ENCODE data around the gene OTOP1.

The OTOP1 gene

DNA sequence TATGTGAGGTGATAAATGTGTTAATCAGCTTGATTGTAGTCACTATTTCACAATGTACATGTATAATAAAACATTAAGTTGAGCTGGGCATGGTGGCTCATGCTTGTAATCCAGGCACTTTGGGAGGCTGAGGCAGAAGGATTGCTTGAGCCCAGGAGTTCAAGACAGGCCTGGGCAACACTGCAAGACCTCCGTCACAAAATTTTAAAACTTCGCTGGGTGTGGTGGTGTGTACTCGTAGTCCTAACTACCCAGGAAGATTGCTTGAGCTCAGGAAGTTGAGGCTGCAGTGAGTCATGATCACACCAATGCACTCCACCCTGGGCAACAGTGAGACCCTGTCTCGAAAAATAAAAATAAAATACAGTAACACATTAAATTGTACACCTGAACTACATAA lies 43.1 kb upstream of the OTOP1 start:
- no peak for TF ChIP-seq EZH2phosphoT487 (IDR thresholded peaks at IDR 0.05; ENCODE audit: low read depth)
- TF ChIP-seq, protein P1, sequence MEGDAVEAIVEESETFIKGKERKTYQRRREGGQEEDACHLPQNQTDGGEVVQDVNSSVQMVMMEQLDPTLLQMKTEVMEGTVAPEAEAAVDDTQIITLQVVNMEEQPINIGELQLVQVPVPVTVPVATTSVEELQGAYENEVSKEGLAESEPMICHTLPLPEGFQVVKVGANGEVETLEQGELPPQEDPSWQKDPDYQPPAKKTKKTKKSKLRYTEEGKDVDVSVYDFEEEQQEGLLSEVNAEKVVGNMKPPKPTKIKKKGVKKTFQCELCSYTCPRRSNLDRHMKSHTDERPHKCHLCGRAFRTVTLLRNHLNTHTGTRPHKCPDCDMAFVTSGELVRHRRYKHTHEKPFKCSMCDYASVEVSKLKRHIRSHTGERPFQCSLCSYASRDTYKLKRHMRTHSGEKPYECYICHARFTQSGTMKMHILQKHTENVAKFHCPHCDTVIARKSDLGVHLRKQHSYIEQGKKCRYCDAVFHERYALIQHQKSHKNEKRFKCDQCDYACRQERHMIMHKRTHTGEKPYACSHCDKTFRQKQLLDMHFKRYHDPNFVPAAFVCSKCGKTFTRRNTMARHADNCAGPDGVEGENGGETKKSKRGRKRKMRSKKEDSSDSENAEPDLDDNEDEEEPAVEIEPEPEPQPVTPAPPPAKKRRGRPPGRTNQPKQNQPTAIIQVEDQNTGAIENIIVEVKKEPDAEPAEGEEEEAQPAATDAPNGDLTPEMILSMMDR (IDR thresholded peaks at IDR 0.05; ENCODE audit: low read depth, low read length): no peak
- peaks cover 67% of the 10 kb centered on the region for H3K36me3 ChIP-seq (replicated peaks; ENCODE audit: low read depth, low read length)

DNA sequence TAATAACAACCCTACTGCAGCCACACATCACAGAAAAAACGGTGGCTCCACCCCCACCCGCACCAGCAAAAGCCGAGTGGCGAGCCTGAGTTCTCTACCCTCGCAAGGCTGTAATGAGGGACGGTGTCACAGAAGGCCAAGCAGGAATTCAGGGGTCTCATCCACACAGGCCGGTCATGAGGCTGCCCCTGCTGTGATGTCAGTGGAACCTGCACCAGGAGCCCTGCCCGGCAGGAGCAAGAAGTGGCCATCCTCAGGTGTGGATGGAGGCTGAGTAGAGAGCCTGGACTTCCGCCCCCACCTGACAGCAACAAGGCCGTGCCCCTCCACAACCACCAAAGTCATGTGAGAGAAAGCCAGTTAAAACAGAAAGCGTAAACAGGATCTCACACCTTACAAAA lies 42.6 kb upstream of the OTOP1 start:
- Histone ChIP-seq H3K4me2 (ENCODE audit: low read length) (no peak overlapping the region), H3K79me2 (ENCODE audit: low read length) (no peaks in the 10 kb centered on the region), H3K9ac (ENCODE audit: low read length) (no peak overlapping the region), H2AFZ (ENCODE audit: low read depth, low read length) (no peak overlapping the region), H3K27ac (ENCODE audit: low read length) (0 out of 2 replicates have a peak overlapping the region, but pooled peaks have one; percentile 17), H3K27me3 (ENCODE audit: low read depth, low read length) (no peaks in the 10 kb centered on the region), H4K20me1 (ENCODE audit: insufficient read depth, low read length) (no peaks in the 10 kb centered on the region), H3K4me1 (ENCODE audit: low read length) (peaks cover 29% of the 10 kb centered on the region), H3K36me3 (replicated peaks; ENCODE audit: low read depth, low read length) (peaks cover 62% of the 10 kb centered on the region), H3K9me3 (ENCODE audit: insufficient read depth, low read length) (no peaks in the 10 kb centered on the region), H3K4me3 (ENCODE audit: low read length) (no peak overlapping the region)
- TF ChIP-seq, protein P1 (IDR thresholded peaks at IDR 0.05; ENCODE audit: low read depth, low read length): no peak
- no peak for TF ChIP-seq EZH2phosphoT487 (IDR thresholded peaks at IDR 0.05; ENCODE audit: low read depth)

More for the DNA sequence above, 43.1 kb upstream of the OTOP1 start:
- Histone ChIP-seq H3K4me3 (ENCODE audit: low read length) (no peak overlapping the region), H3K27me3 (ENCODE audit: low read depth, low read length) (no peaks in the 10 kb centered on the region), H2AFZ (ENCODE audit: low read depth, low read length) (no peak overlapping the region), H3K4me2 (ENCODE audit: low read length) (no peak overlapping the region), H3K9me3 (ENCODE audit: insufficient read depth, low read length) (no peaks in the 10 kb centered on the region), H3K9ac (ENCODE audit: low read length) (no peak overlapping the region), H4K20me1 (ENCODE audit: insufficient read depth, low read length) (no peaks in the 10 kb centered on the region), H3K27ac (ENCODE audit: low read length) (no peak overlapping the region), H3K79me2 (ENCODE audit: low read length) (no peaks in the 10 kb centered on the region), H3K4me1 (ENCODE audit: low read length) (peaks cover 29% of the 10 kb centered on the region)

DNA sequence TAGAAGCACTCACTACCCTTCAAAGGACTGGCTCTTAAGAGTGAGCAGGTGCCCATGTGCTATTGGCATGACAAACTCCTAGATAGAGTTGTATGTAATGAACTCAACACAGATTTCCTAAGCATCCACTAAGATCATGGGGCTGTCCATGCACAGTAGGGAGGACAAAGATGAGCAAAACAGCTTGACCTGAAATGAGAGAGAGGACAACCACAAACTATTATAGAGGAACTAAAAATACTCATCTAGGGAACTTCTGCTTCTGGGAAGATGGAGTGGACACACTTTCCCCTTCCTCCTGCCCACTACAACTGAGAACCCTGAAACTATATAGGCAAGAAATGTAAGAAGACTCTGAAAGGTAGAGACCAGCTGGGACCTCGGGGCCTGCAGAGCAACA lies 42.0 kb upstream of the OTOP1 start:
- H3K27ac ChIP-seq (ENCODE audit: low read length): 0 out of 2 replicates have a peak overlapping the region, but pooled peaks have one; percentile 17
- no peak overlapping the region for H3K4me2 ChIP-seq (ENCODE audit: low read length)
- H3K36me3 ChIP-seq (replicated peaks; ENCODE audit: low read depth, low read length): peaks cover 59% of the 10 kb centered on the region

DNA sequence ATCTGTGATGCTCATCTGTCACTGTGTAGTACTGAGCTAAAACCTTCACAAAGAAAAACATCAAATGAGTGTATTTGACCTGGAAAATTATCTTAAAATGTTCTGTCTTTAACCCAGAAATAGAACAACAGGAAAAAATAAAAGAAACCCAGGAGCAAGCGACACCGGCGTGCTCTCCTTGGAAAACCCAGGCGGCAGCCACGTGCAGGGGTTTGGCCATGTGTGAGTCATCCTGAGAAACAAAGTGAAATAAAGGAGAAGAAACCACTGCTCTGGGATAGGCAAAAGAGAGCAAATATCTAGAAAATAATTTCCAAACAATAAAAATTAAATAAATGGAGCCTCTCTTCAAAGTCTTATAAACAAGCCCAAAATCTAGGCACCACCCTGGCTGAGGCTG lies 41.3 kb upstream of the OTOP1 start:
- H4K20me1 ChIP-seq (ENCODE audit: insufficient read depth, low read length): no peaks in the 10 kb centered on the region
- TF ChIP-seq EZH2phosphoT487 (IDR thresholded peaks at IDR 0.05; ENCODE audit: low read depth): no peak
- no peak overlapping the region for H2AFZ ChIP-seq (ENCODE audit: low read depth, low read length)
- H3K27me3 ChIP-seq (ENCODE audit: low read depth, low read length): no peaks in the 10 kb centered on the region
- H3K79me2 ChIP-seq (ENCODE audit: low read length): no peaks in the 10 kb centered on the region
- H3K9me3 ChIP-seq (ENCODE audit: insufficient read depth, low read length): no peaks in the 10 kb centered on the region
- peak overlapping the region; percentile 39; the same call in 1 of the 2 replicates for H3K4me2 ChIP-seq (ENCODE audit: low read length)
- no peak overlapping the region for H3K4me3 ChIP-seq (ENCODE audit: low read length)
- H3K9ac ChIP-seq (ENCODE audit: low read length): 0 out of 2 replicates have a peak overlapping the region, but pooled peaks have one; percentile 12
- peaks cover 51% of the 10 kb centered on the region for H3K36me3 ChIP-seq (replicated peaks; ENCODE audit: low read depth, low read length)
- H3K4me1 ChIP-seq (ENCODE audit: low read length): peaks cover 29% of the 10 kb centered on the region
- H3K27ac ChIP-seq (ENCODE audit: low read length): peak overlapping the region; percentile 17; the same call in 1 of the 2 replicates

More for the DNA sequence above, 42.0 kb upstream of the OTOP1 start:
- Histone ChIP-seq H2AFZ (ENCODE audit: low read depth, low read length) (no peak overlapping the region), H3K9me3 (ENCODE audit: insufficient read depth, low read length) (no peaks in the 10 kb centered on the region), H3K9ac (ENCODE audit: low read length) (no peak overlapping the region), H3K27me3 (ENCODE audit: low read depth, low read length) (no peaks in the 10 kb centered on the region), H3K4me3 (ENCODE audit: low read length) (no peak overlapping the region), H4K20me1 (ENCODE audit: insufficient read depth, low read length) (no peaks in the 10 kb centered on the region), H3K4me1 (ENCODE audit: low read length) (peaks cover 29% of the 10 kb centered on the region), H3K79me2 (ENCODE audit: low read length) (no peaks in the 10 kb centered on the region)
- no peak for TF ChIP-seq EZH2phosphoT487 (IDR thresholded peaks at IDR 0.05; ENCODE audit: low read depth)
- TF ChIP-seq, protein P1 (IDR thresholded peaks at IDR 0.05; ENCODE audit: low read depth, low read length): no peak

Measured in OCI-LY3 (cell line).